Immature natural killer cell (primary cell): ENCODE measurements around the gene MUL1. TPM values are rescaled to one million over a fixed set of nuclear protein-coding genes. Genes with fewer than 3 reads are reported as not detected.
A peak's percentile ranks its signal among the peaks of the same experiment; 100 is the strongest.

Experiments
- DNase-seq, 3 donors: peaks; one replicate each; pipeline ENCODE4 v3.0.0; 2022; ENCODE audit warnings: mixed read lengths in 1 of 3
- H3K27ac Mint-ChIP-seq, 6 donors: one replicate each; pipeline ENCODE4 v1.8.0; 2020; ENCODE audit warnings: mixed read lengths in 6 of 6, mild to moderate bottlenecking in 5 of 6, inconsistent platforms in 4 of 6, moderate library complexity in 3 of 6
- H3K27me3 Mint-ChIP-seq, 3 donors: one replicate each; pipeline ENCODE4 v1.8.0; 2020 to 2021; ENCODE audit warnings: low read depth in 3 of 3, mild to moderate bottlenecking in 3 of 3, mixed read lengths in 3 of 3, moderate library complexity in 3 of 3, inconsistent platforms in 1 of 3
- H3K36me3 Mint-ChIP-seq, 3 donors: one replicate each; pipeline ENCODE4 v1.8.0; 2020; ENCODE audit warnings: mixed read lengths in 3 of 3, inconsistent platforms in 2 of 3, mild to moderate bottlenecking in 2 of 3
- H3K4me1 Mint-ChIP-seq, 2 donors: one replicate each; pipeline ENCODE4 v1.8.0; 2020; ENCODE audit warnings: inconsistent platforms in 2 of 2, mild to moderate bottlenecking in 2 of 2, mixed read lengths in 2 of 2, moderate library complexity in 1 of 2
- H3K4me3 Mint-ChIP-seq, 5 donors: one replicate each; pipeline ENCODE4 v1.8.0; 2020; ENCODE audit warnings: mild to moderate bottlenecking in 5 of 5, mixed read lengths in 5 of 5, inconsistent platforms in 3 of 5, moderate library complexity in 3 of 5
- H3K9me3 Mint-ChIP-seq, 6 donors: one replicate each; pipeline ENCODE4 v1.8.0; 2020; ENCODE audit warnings: mild to moderate bottlenecking in 6 of 6, mixed read lengths in 6 of 6, inconsistent platforms in 4 of 6, moderate library complexity in 3 of 6
- polyA plus RNA-seq, 3 donors: library from polyadenylated mRNA; unstranded; fragments of 300-500 nt; fragmentation: Illumina TruSeq; gene quantifications; one replicate each; pipeline ENCODE4 v1.2.3, GENCODE V29; 2021

Gene MUL1, protein sequence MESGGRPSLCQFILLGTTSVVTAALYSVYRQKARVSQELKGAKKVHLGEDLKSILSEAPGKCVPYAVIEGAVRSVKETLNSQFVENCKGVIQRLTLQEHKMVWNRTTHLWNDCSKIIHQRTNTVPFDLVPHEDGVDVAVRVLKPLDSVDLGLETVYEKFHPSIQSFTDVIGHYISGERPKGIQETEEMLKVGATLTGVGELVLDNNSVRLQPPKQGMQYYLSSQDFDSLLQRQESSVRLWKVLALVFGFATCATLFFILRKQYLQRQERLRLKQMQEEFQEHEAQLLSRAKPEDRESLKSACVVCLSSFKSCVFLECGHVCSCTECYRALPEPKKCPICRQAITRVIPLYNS
- polyA plus RNA-seq = 10 to 100 TPM; 35.1 to 52.1 (median 49.2) TPM

DNA sequence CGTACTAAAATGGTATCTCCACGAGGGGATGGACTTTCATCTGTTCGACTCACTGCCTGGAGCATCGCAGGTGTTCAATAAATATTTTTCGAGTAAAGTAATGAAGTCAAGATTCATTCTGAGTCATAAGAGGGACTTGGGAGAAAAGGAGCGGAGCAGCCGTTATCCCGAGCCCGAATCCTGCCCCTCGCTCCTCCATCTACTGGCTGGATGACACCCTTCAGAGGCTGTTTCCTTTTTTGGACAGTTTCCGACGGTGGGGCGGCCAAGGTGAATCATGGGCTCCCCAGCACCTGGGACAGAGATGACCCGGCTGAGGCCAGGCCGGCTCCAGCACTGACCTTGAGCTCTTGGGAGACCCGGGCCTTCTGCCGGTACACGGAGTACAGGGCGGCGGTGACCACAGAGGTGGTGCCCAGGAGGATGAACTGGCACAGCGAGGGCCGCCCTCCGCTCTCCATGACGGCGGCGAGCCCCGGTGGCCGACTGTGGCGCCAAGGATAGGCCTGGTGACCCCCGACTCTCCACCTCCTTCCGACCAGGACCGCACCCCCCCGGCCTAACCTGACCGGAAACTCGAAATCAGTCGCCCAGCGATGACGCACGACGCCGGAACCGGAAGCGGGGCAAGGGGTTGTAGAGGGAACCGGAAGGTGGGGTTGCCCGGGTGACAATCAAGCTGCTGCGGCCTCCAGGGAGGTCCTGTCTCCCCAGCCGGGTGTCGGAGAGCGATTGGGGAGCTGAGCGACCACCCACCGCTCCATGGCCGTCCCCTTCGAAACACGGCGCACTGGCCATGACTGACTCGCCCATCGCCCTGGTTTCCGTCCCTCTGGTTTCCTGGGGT lies at the start of gene MUL1:
TSS of gene MUL1 (minus strand) at position 588 of the 847 bp plus-strand sequence. CDS start at position 461, 127 bp downstream.
- Mint-ChIP-seq H3K36me3 (peaks cover 0 to 3% (median 0%) of the 10 kb centered on the region in 3 donors), H3K27ac (peak within 1 kb of the TSS; percentile 80 to 95 (median 93))

DNA sequence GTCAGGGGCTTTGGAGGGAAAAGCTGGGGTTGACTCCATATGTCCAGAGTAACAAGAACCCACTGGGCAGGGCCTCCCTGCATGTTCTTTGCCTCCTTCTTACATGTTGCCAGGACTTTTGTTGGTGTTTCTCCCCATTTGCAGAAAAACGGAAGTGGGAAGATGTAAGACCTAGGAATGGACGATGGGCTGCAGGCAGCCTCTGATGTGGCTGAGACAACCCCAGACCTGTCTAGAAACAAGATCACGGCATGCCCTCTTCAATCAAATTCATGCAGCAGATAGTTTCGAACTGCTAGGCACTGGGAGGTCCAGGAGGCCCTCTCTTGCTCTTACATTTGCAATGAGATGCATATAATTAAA lies 47.8 kb upstream of the MUL1 start:
- no peaks in the 10 kb centered on the region for H3K36me3 Mint-ChIP-seq
- DNase-seq = no peak
- no peaks in the 10 kb centered on the region for H3K9me3 Mint-ChIP-seq
- H3K27ac Mint-ChIP-seq = no peak overlapping the region
- peaks cover 6 to 18% (median 6%) of the 10 kb centered on the region in 3 donors for H3K27me3 Mint-ChIP-seq
- H3K4me3 Mint-ChIP-seq = no peak overlapping the region
- H3K4me1 Mint-ChIP-seq = no peaks in the 10 kb centered on the region

More for the DNA sequence above, at the start of gene MUL1:
- peaks cover 2 to 6% (median 3%) of the 10 kb centered on the region in 3 donors for H3K27me3 Mint-ChIP-seq
- H3K4me3 Mint-ChIP-seq = peak within 1 kb of the TSS; percentile 82 to 92 (median 90)
- peak; percentile 92 to 93 (median 93) for DNase-seq
- no peaks in the 10 kb centered on the region for H3K9me3 Mint-ChIP-seq
- H3K4me1 Mint-ChIP-seq = peaks cover 31 to 32% of the 10 kb centered on the region in 2 donors

DNA sequence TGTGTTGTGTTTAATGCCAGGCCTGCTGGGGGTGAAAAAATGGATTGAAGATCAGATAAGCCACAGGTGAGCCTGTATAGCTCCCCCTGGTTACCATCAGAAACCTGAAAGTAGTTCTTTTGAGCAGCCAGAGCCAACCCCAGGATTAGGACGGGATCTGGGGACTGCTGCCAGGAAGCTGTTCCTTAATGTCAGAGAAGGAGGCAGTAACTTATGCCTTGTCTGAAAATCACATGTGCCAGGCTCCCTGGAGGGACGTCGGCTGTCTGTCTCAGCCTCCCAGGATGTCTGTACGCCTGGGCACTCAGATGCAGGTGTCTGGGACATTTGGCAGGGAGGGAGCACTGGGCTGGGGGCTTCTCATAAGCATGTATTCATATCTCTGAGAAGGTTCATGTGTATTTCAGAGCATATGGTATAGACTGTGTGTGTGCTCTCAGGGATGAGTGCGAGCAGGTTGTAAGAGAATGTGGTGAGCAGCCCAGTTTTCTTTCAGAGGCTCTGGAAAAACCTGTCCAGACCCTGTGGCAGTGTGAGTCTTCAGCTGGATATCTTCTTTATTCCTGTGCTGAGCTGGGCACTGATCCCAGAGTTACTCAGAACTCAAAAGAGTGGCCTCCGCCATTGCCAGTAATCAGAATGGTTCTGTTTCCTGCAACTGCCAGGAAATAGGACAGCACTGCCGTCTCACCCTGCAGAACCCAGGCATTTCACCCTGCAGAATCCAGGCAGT lies 47.2 kb upstream of the MUL1 start:
- no peaks in the 10 kb centered on the region for H3K4me1 Mint-ChIP-seq
- H3K27me3 Mint-ChIP-seq = peaks cover 6 to 17% (median 6%) of the 10 kb centered on the region in 3 donors
- H3K36me3 Mint-ChIP-seq = no peaks in the 10 kb centered on the region
- H3K27ac Mint-ChIP-seq = no peak overlapping the region
- no peaks in the 10 kb centered on the region for H3K9me3 Mint-ChIP-seq
- H3K4me3 Mint-ChIP-seq = no peak overlapping the region
- DNase-seq = no peak

DNA sequence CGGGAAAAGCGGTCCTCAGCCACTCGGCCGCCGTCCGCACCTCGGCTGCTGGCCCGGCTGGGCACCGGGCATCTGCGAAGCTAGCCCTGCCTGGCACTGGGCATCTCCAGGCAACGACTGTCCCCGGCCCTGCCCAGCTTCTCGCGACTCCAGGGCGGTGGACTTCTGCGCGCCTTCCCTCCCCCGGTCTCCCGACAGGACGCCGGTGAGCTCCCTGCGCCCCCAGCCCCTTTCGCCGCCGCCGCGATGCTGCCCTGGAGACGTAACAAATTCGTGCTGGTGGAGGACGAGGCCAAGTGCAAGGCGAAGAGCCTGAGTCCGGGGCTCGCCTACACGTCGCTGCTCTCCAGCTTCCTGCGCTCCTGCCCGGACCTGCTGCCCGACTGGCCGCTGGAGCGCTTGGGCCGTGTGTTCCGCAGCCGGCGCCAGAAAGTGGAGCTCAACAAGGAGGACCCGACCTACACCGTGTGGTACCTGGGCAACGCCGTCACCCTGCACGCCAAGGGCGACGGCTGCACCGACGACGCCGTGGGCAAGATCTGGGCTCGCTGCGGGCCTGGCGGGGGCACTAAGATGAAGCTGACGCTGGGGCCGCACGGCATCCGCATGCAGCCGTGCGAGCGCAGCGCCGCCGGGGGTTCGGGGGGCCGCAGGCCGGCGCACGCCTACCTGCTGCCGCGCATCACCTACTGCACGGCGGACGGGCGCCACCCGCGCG lies 44.9 kb upstream of the MUL1 start:
- H3K4me1 Mint-ChIP-seq = no peaks in the 10 kb centered on the region
- H3K36me3 Mint-ChIP-seq = no peaks in the 10 kb centered on the region
- H3K27ac Mint-ChIP-seq = no peak overlapping the region
- no peaks in the 10 kb centered on the region for H3K9me3 Mint-ChIP-seq
- no peak overlapping the region for H3K4me3 Mint-ChIP-seq
- H3K27me3 Mint-ChIP-seq = peaks cover 6 to 17% (median 8%) of the 10 kb centered on the region in 3 donors
- no peak for DNase-seq

DNA sequence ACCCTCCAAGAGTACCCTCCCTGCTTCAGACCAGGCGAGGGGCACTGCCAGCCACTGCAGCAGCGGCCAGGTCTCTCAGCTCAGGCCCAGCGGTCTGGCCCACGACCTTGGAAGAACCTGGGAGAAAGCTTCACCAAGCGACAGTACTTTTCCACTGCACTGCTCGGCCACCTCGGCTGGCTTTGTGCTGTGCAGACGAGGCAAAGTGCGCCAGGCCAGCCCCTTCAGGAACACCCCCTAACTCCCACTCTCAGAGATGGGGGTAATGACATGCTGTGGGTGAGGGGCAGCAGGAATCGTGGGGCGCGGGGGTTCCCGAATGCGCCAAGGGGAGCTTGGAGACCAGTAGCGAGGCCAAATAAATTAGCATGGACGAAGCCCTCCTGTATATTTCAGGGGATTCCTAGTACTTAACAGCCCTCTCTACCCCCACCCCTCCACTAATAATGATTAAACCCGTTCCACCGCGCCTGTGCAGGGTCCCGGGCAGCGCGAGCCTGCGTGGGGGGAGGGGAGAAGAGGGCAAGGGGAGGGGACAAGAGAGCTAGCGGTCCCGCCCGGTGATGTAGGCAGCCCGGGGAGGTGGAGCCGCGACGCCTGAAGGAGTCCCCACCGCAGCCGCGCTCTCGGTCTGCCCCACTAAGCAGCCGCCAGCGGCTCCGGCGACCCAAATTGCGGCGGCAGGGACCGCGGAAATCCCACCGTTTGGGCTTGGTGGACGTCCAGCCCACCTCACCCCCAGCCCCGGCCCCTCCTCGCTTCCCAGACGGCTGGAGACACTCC lies 44.2 kb upstream of the MUL1 start, which contains the start of gene FAM43B:
TSS of gene FAM43B (plus strand) at position 629 of the 783 bp plus-strand sequence. CDS start 401 bp downstream, outside the sequence.
- Mint-ChIP-seq H3K27ac (no peak within 1 kb of the TSS), H3K4me3 (no peak within 1 kb of the TSS), H3K9me3 (no peaks in the 10 kb centered on the region), H3K36me3 (no peaks in the 10 kb centered on the region), H3K27me3 (peaks cover 8 to 17% (median 8%) of the 10 kb centered on the region in 3 donors), H3K4me1 (no peaks in the 10 kb centered on the region)
- no peak for DNase-seq

DNA sequence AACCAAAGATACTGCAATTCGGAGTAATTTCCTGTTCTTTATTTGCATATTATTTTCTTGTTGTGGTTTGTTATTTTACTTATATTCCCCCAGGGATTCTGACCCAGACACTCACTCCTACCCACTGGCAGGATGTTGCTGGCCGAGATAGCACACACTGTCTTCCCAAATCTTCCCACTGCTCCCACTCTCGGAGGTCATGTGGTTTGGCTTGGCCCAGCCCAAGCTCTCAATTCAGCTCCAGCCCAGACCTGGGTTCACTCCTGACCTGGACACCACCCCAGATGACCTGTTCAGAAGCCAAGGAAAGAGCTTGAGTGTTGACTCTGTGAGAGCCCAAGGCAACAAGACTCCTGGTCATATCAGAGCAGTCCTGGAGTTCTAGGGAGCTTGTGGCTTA lies 43.2 kb upstream of the MUL1 start:
- H3K36me3 Mint-ChIP-seq = no peaks in the 10 kb centered on the region
- no peaks in the 10 kb centered on the region for H3K4me1 Mint-ChIP-seq
- peaks cover 8 to 21% (median 8%) of the 10 kb centered on the region in 3 donors for H3K27me3 Mint-ChIP-seq
- H3K9me3 Mint-ChIP-seq = no peaks in the 10 kb centered on the region
- no peak overlapping the region for H3K4me3 Mint-ChIP-seq
- no peak overlapping the region for H3K27ac Mint-ChIP-seq
- DNase-seq = no peak

DNA sequence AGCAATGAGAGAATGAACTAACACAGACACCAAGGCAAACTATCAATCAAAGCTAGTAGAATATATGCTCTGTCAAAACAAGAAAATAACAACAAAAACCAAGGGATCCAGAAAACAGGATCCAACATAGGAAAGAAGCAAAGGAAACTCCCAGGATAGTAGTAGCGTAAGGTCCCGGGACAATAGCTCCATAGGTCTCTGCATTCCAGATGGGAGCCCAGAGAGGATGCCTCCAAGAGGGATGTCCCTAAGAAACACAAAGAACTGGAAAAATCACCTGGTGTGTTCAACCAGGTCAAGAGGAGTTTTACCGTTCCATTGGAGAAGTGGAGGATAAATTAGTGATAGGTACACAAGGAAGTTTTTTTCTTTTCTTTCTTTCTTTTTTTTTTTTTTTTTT lies 38.7 kb upstream of the MUL1 start:
- Mint-ChIP-seq H3K4me1 (no peaks in the 10 kb centered on the region), H3K9me3 (no peaks in the 10 kb centered on the region), H3K36me3 (no peaks in the 10 kb centered on the region), H3K27me3 (peaks cover 5 to 12% (median 5%) of the 10 kb centered on the region in 3 donors), H3K4me3 (no peak overlapping the region), H3K27ac (no peak overlapping the region)
- DNase-seq = no peak

DNA sequence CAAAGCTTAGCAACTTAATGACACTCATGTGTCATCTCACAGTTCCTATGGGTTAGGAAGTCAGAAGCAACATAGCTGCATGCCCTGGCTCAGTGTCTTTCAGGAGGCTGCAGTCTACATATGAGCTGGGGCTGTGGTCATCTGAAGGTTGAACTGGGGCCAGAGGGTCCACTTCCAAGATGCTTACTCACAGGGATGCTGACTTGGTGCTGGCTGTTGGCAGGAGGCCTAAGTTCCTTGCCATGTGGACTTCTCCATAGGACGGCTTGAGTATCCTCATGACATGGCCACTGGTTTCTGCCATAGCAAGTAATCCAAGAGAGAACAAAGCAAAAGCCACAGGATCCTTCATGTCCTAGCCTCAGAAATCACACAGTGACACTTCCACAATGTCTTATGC lies 32.3 kb upstream of the MUL1 start:
- H3K4me1 Mint-ChIP-seq = no peaks in the 10 kb centered on the region
- peaks cover 2 to 14% (median 4%) of the 10 kb centered on the region in 3 donors for H3K27me3 Mint-ChIP-seq
- DNase-seq = no peak

DNA sequence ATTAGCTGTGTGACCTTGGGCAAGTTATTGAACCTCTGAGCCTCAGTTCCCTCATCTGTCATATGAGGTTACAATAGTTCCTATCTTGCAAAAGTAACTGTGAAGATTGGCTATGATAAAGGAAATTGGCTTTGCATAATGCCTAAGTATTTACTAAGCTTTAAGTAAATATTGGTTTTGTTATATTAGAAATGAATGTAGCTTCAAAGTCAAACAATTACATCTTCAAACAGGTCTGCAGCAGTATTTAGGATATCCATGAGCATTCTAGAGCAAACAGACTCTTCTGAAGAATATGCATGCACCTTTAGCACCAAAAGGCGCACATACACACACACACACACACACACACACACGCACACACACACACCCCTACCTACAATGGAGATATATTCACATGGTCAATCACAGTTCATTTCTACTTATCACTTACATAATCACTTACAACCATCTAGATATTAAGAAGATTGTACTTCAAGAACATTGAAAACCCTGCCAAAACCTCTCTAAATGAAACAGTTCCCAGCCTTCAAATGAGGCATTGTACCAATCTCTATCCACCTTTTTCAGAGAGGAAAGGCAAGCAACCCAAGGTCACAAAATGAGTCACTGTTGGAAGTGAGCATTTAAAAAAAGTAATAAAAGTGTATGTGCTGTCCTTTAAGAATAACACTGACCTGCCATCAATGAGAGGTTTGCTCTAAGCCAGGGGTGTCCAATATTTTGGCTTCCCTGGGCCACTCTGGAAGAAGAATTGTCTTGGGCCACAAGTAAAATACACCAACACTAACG lies 31.0 kb upstream of the MUL1 start:
- no peaks in the 10 kb centered on the region for H3K36me3 Mint-ChIP-seq
- H3K27me3 Mint-ChIP-seq = peaks cover 2 to 19% (median 4%) of the 10 kb centered on the region in 3 donors

More for the DNA sequence above, 32.3 kb upstream of the MUL1 start:
- no peaks in the 10 kb centered on the region for H3K9me3 Mint-ChIP-seq
- no peak overlapping the region for H3K27ac Mint-ChIP-seq
- no peaks in the 10 kb centered on the region for H3K36me3 Mint-ChIP-seq
- H3K4me3 Mint-ChIP-seq = no peak overlapping the region

DNA sequence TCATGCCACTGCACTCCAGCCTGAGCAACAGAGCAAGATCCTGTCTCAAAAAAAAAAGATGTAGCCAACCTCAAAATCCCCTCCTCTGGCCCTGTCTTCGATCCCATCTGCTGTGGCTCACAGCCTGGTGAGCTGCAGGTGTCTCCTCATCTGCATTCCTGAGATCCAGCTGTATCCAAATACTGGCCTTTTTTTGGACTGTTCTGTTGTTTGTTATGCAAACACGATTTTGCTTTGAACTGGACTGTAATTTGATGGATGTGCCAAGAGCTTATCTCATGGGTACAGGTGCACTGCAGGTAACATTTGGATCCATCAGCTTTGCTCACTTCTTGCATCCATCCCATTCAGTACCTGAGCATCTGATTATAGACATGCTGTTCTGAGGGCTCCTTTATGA lies 30.3 kb upstream of the MUL1 start:
- no peaks in the 10 kb centered on the region for H3K4me1 Mint-ChIP-seq
- H3K4me3 Mint-ChIP-seq = no peak overlapping the region
- H3K9me3 Mint-ChIP-seq = no peaks in the 10 kb centered on the region
- H3K27ac Mint-ChIP-seq = no peak overlapping the region
- H3K27me3 Mint-ChIP-seq = peaks cover 2 to 19% (median 4%) of the 10 kb centered on the region in 3 donors
- no peaks in the 10 kb centered on the region for H3K36me3 Mint-ChIP-seq
- DNase-seq = no peak

More for the DNA sequence above, 31.0 kb upstream of the MUL1 start:
- Mint-ChIP-seq H3K9me3 (no peaks in the 10 kb centered on the region), H3K27ac (no peak overlapping the region), H3K4me1 (no peaks in the 10 kb centered on the region), H3K4me3 (no peak overlapping the region)
- no peak for DNase-seq

DNA sequence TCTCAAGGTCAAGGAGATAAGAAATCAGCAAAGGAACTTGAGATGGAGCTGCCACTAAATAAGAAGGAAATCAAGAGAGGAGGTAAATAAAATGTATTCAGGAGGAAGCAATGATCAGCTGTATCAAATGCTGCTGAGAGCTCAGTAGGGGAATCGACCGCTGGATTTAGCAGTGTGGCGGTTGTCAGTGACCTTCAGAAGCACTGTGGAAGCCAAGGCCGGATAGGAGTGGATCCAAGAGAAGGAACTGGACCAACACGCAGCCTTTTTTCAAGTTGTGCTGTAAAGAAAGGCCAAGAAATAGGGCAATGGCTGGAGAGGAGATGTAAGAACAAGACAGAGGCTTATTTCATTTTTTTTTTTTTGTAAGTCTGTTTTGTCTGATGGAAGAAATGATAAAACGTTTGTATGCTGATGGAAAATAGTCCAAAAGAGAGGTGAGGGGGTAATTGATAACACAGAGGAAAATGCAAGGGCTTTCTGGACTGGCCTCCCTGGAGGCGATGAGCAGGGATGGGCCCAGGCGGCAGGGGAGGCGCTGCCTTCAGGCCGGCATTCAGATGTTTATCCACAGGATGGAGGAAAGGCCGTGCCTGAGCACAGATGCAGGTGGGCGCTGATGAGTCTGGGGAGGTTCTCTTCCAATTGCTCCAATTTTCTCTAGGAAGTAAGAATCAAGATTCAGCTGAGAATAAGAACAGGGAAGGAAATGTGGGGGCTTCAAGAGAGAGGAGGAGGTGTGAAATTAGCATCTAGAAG lies 26.9 kb upstream of the MUL1 start:
- Mint-ChIP-seq H3K36me3 (no peaks in the 10 kb centered on the region), H3K27me3 (peaks cover 0 to 24% (median 3%) of the 10 kb centered on the region in 3 donors), H3K27ac (no peak overlapping the region)

More for the DNA sequence above, 26.9 kb upstream of the MUL1 start:
- no peaks in the 10 kb centered on the region for H3K4me1 Mint-ChIP-seq
- H3K4me3 Mint-ChIP-seq = no peak overlapping the region
- no peaks in the 10 kb centered on the region for H3K9me3 Mint-ChIP-seq
- no peak for DNase-seq
